IPS-11a (cell line): ENCODE data around the gene OR13C5.
"Not testable (repeated sequence)": the region's sequence is repeated elsewhere in the genome, so short reads cannot be mapped to it uniquely, and the experiment has no call there.

ENCODE experiments used
- H3K4me3 ChIP-seq: one replicate; pipeline ENCODE4 v1.5.1; 2013; ENCODE audit warnings: low read depth, low read length, control low read depth

The OR13C5 gene, protein sequence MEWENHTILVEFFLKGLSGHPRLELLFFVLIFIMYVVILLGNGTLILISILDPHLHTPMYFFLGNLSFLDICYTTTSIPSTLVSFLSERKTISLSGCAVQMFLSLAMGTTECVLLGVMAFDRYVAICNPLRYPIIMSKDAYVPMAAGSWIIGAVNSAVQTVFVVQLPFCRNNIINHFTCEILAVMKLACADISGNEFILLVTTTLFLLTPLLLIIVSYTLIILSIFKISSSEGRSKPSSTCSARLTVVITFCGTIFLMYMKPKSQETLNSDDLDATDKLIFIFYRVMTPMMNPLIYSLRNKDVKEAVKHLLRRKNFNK

DNA sequence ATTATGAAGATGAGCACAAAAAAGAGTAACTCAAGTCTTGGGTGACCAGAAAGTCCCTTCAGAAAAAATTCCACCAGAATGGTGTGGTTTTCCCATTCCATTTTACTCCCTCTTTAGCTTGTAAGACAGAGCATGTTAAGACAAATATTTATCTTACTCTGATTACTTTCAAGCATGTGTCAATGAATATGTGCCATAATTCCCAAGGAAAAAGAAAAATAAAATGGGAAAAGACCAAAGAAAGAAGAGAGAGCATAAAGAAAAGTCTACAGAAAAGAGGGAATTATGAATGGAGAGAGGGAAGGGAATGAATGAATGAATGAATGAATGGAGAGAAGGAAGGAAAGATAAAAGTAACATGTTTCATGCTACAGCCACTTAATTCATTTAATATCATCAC lies at the start of gene OR13C5:
Gene OR13C5, minus strand, starts transcription at position 101 of the 400 bp plus-strand sequence. Its CDS starts 0 bp downstream, at position 101.
- not testable (repeated sequence) for H3K4me3 ChIP-seq

DNA sequence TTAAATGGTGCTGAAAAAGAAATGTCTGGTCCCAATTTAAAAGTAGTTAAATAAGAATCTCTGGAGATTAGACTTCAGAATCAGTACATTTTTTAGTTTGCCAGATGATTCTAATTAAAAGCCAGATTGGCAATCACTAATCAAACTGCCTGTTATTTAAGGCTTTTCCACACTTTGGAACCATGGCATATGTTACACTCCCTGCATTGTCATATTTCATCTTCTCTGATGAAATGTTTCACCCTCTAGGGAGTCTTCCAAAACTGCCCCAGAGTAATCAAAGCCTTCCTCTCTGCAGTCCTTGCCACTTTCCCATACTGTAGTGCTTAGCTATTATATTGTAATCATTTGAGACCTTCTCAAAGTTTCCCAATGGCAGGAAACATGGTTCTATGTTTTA lies 36.2 kb upstream of the OR13C5 start:
- H3K4me3 ChIP-seq = no peak overlapping the region

DNA sequence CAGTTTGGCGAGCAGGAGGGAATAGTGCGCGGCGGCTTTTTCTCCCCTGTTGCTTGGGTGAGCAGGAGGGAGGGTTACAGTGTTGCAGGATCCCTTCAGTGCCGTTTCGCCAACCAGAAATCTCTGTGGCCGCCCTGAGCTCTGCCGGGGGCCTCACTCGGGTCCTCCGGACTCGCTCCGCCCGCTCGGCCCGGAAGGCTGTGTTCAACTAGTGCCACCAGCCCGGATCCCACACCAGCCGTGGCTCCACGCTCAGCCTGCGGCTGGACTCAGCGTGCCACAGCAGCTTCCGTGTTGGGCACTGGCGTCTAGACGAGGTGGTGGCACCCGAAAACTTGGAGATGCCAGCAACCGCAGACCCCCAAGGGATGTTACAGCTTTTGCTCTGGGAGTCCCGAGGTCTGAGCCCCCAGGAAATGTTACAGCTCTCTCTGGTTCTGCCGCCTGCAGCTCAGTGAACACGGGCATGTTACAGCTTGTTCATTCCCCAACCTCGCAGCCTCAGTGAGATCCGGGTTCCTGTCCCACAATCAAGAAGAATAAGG lies 34.8 kb upstream of the OR13C5 start:
- H3K4me3 ChIP-seq = no peak overlapping the region

DNA sequence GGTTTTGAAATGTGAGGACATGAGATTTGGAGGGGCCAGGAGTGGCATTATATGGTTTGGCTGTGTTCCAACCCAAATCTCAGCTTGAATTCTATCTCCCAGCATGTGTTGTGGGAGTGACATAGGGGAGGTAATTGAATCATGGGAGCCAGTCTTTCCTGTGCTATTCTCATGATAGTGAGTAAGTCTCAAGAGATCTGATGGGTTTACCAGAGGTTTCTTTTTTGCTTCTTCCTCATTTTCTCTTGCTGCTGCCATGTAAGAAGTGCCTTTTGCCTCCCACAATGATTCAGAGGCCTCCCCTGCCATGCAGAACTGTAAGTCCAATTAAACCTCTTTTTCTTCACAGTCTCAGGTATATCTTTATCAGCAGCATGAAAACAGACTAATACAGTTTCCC lies 26.8 kb upstream of the OR13C5 start:
- H3K4me3 ChIP-seq = not testable (repeated sequence)

DNA sequence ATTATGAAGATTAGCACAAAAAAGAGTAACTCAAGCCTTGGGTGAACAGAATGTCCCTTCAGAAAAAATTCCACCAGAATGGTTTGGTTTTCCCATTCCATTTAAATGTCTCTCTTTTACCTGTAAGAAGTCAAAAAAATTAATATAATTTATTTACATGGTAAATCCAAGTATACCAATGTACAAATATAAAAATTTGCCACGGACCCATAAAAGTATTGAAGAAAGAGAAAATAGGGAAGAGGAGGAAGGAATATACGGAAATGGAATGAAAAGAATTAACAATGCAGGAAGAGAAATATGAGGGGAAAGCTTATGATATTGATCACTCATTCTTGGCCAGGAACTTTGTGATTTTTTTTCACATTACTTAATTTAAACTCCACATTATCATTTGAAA lies 18.9 kb upstream of the OR13C5 start, which contains the start of gene OR13C9:
Gene OR13C9, minus strand, starts transcription at position 101 of the 400 bp plus-strand sequence. Its CDS starts 0 bp downstream, at position 101.
- no peak within 1 kb of the TSS for H3K4me3 ChIP-seq

DNA sequence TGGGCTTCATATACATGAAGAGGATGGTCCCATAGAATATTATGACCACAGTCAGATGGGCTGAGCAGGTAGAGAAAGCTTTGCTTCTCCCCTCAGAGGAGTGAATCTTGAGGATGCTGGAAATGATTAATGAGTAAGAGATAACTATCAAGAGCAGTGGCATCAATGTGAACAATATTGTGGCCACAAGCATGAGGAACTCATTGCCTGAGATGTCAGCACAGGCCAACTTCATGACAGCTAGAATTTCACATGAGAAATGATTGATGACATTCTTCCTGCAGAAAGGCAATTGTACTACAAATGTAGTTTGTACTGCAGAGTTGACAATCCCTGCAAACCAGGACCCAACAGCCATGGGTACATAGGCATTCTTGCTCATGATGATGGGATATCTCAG lies 18.2 kb upstream of the OR13C5 start:
- H3K4me3 ChIP-seq = no peak overlapping the region

DNA sequence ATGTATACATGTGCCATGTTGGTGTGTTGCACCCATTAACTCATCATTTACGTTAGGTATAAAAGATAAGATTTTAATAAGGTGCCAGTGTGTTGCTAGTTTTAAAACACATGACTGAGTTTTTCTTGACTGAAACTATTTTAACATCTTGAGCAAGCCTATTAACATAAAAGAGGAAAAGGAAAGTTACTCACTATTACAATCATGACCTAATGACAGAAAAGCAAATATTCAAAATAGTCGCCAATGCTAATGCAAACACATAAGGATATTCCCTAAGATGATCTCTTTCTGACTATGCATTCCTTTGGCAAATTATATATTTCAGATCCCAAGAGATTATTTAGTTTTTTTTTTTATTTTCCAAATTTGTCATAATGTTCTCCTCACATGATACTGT lies 12.0 kb upstream of the OR13C5 start:
- H3K4me3 ChIP-seq = no peak overlapping the region

DNA sequence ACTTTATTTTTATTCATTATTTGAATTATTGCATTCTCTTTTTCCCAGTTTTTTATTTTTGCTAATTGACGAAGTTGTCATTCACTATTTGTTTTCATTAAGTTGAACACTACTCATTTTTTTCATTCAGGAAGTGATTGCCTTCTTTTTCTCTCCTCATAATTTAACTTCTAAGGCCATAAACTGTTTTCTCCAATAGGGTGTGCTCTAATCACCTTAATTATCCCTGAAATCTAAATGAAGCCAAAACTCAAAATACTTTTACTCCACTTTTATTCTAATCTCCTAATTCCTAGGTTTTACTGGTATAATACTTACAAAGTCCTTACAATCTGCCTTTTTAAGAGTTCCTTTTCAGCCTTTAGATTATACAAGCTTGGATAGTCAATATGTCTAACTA lies 9.1 kb upstream of the OR13C5 start:
- H3K4me3 ChIP-seq = no peak overlapping the region

DNA sequence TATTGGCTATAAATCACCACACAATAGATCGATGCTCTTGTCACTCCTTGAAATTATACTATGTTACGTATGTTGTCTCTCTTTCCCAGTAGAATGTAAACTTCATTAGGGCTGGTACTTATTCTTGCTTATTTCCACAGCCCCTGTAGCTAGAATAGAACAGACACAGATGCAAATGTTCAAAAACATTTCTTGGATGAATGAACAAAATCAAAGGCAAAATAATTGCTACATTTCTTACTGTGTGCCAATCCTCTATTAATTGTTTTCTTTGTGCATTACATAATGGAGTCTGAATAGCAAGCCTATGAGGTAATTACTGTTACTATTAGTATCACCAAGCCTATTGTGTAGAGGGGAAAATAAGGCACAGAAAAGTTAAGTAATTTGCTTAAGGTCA lies 6.9 kb upstream of the OR13C5 start:
- no peak overlapping the region for H3K4me3 ChIP-seq

DNA sequence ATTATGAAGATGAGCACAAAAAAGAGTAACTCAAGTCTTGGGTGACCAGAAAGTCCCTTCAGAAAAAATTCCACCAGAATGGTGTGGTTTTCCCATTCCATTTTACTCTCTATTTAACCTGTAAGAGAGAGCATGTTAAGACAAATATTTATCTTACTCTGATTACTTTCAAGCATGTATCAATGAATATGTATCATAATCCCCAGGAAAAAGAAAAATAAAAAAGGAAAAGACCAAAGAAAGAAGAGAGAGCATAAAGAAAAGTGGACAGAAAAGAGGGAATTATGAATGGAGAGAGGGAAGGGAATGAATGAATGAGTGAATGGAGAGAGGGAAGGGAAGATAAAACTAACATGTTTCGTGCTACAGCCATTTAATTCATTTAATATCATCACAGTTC lies 6.3 kb upstream of the OR13C5 start, which contains the start of gene OR13C2:
Gene OR13C2, minus strand, starts transcription at position 101 of the 400 bp plus-strand sequence. Its CDS starts 0 bp downstream, at position 101.
- not testable (repeated sequence) for H3K4me3 ChIP-seq

DNA sequence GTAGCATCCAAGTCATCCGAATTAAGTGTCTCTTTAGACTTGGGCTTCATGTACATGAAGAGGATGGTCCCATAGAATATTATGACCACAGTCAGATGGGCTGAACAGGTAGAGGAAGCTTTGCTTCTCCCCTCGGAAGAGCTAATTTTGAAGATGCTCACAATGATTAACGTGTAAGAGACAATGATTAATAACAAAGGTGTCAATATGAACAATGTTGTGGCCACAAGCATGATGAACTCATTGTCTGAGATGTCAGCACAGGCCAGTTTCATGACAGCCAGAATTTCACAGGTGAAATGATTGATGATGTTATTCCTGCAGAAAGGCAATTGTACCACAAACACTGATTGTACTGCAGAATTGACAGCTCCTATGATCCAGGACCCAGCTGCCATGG lies 5.6 kb upstream of the OR13C5 start:
- H3K4me3 ChIP-seq = no peak overlapping the region

DNA sequence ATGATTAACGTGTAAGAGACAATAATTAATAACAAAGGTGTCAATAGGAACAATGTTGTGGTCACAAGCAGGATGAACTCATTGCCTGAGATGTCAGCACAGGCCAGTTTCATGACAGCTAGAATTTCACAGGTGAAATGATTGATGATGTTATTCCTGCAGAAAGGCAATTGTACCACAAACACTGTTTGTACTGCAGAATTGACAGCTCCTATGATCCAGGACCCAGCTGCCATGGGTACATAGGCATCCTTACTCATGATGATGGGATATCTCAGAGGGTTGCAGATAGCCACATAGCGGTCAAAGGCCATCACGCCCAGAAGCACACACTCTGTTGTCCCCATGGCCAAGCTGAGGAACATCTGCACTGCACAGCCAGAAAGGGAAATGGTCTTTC lies 464 bp downstream of the OR13C5 start:
- not testable (repeated sequence) for H3K4me3 ChIP-seq

DNA sequence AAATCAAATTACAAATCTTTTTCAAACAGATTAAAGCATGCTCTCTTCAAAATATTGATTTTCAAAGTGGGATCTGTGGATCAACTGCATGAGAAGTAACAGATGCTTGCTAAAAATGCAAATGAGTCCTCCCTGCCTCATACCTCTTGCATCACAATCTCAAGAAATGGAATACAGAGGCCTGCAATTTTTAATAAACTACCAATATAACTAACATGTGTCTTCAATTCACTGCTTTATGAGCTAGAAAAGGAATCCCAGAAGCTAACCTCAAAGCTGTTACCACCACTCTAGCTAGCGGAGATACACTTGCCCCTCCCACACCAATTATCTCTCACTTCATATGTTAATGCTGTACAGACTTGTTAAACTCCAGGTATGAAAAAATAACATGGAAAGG lies 9.6 kb downstream of the OR13C5 start:
- H3K4me3 ChIP-seq = no peak overlapping the region

DNA sequence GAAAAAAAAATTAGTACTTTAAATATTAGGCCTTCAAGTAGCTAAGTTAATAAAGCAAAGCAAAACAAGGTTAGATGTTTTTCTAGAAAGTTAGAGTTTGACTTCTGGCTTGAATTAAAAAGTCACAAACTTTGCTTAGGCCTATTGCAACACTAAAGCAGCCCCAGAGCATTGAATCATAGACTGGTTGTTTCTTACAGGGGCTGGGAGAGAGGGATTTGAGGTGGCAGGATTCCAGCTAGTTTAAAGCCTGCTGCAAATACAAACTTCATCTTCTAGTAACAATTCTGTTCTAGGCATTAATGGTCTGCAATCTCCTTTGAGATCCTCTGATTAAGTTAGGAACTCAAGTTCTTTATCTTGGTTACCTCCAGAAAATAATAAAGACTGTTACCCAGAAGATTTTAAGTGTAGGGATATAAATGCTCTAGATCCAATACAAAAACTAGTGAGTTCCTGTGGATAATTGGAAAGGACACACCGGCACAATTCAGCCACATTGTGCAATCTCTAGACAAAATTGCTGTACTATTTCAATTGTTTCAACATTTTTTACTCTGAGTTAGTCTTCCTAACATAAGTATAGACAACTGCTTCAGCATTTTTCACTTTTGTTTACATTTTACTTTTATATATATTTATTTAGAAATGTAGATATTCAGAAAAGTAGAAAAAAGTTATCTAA lies 12.6 kb downstream of the OR13C5 start:
- no peak overlapping the region for H3K4me3 ChIP-seq

DNA sequence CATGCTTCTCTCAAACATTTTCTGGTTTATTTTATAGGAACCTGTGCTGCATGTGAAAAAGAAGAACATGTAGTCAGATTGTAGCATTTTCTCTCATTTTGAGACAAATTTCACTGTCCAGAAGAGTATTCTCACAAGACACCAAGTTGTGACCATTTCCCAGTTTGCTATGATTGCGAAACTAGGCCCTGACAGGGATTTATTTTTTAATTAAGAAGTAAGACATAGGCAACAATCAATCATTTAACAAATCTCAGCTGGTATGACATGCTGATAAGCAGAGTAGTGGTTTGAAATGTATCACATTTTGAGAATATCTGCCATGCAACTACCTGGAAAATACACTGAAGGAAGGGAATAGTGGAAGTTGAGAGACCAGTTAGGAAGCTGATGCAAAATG lies 18.7 kb downstream of the OR13C5 start:
- H3K4me3 ChIP-seq = no peak overlapping the region

DNA sequence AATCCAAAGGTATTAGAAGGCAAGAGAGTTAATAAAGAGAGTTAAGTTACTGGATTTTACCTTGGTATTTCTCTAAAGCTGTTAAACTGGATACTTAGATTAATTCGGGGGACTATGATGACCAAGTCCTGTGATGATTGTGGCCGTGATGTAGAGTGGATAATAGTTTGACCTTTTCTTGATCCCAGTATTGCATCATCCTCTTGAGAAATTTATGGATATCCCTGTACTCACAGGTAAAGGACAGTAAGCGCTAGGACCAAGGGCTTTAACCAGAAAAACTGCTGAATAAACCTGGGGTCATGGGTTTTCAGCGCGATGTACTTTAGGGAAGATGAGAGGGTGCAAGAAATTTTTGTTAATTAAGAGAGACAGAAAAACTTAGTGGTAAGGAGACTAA lies 21.9 kb downstream of the OR13C5 start:
- no peak overlapping the region for H3K4me3 ChIP-seq

DNA sequence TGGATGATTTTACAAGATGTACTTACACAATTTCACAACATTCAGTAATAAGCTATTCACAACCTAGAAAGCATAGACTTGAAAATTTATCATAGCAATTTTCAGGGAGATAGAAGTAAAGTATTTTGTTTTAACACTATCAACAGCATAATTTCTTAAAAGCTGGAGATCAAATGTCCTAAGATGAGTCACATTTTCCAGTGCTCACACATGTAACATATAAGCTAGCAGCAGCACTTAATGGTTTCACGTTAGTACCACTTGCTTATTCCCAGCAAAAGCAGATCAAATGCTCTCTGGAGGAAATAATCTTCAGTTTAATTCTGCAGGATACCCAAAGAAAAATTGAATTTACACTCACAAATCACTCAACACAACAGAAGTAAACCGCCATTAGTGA lies 23.8 kb downstream of the OR13C5 start:
- no peak overlapping the region for H3K4me3 ChIP-seq

DNA sequence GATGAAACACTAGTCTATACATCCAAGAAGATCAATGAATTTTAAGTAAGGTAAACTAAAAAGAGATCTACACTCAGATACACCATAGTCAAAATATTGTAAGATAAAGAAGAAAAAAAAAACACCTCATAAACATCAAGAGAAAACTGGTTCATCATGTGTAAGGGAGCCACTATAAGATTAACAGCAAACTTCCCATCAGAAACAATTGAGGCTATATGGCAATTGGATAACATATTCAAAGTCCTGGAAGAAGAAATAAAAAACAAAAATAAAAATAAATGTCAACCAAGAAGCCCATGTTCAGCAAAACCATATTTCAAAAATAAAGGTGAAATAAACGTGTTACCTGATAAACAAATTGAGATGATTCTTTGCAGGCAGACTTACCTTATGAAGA lies 26.6 kb downstream of the OR13C5 start:
- H3K4me3 ChIP-seq = no peak overlapping the region

DNA sequence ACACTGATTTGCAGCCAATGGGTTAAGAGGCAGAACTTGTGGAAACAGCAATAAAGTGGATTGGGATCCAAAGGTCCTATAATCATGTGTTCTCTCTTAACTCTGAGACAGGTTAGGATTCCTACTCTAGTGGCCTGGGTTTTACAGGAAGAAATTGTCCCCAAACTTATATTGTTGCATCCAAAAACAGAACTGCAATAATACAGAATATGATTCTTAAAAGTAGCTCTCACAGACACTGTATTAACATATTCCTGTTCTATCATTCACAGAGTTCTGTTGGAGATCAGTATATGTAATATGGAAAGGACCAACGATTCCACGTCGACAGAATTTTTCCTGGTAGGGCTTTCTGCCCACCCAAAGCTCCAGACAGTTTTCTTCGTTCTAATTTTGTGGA lies 30.3 kb downstream of the OR13C5 start, which contains the start of gene OR13C8:
Gene OR13C8, plus strand, starts transcription at position 301 of the 400 bp plus-strand sequence. Its CDS starts 0 bp downstream, at position 301.
- H3K4me3 ChIP-seq = no peak within 1 kb of the TSS

DNA sequence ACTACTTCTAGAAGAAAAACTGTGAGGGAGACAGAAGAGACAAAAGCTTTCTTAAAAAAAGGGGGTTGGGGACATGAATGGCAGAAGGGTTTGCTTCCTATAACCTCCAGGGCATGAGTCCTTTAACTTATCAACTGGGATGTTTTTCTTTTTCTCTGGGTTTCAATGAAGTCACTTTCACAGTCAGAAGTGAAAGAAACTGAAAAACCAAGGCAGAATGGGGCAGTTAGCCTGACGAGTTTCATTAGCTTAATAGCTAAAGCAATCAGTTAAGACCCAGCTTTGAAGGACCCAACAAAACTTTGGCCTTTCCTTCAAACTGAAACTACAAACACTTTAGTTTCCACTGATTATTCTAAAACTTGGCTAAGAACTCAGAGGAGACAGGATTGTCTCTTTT lies 34.9 kb downstream of the OR13C5 start:
- H3K4me3 ChIP-seq = no peak overlapping the region

DNA sequence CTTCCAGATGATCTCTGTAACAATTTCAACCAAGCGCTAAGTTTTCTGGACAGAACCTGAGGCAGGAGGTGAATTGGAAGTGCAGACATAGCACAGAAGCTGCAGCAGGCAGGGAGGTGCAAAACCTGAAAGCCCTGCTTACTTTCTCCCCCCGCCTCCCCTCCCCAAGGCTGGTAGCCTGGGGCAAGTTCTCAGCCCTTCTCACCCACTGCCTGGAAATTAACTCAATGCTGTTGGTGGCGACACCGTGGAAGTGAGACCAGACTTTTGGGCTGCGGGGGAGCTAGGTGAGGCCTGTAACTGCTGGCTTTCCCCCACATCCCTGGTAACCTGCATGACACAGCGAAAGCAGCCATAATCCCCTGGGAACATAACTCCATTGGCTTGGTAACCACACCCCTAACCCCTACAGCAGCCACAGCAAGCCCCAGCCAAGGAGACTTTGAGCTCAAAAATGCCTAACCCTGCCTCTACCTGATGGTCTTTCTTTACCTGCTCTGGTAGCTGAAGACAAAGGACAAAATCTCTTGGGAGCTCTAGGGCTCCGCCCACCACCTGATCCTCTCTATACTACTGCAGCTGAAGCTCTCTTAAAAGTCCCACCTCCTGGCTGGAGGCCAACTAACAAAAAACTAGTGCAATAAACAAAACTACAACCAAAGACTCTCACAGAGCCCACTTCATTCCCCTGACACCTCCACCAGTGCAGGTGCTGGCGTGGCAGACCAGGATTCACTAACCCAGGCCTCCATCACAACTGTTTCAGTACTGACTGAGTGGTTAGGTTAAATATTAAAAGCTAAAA lies 42.2 kb downstream of the OR13C5 start:
- no peak overlapping the region for H3K4me3 ChIP-seq
